ENCODE data around the gene HLA-DMA.

Gene HLA-DMA

GRCh38 chr6:32952817-32953739, at the start of gene HLA-DMA:
HLA-DMA (minus strand) TSS chr6:32953097; CDS start chr6:32953036, 61 bp downstream.
- peak in 1 of 2 donors; percentile 49 for DNase-seq (ENCODE audit: low read depth in 2 of 2)

GRCh38 chr6:33001685-33002084, 48.8 kb upstream of the HLA-DMA start:
- DNase-seq (ENCODE audit: low read depth in 2 of 2): no peak

GRCh38 chr6:33000055-33000454, 47.2 kb upstream of the HLA-DMA start:
- DNase-seq (ENCODE audit: low read depth in 2 of 2): no peak

- DNase-seq (ENCODE audit: low read depth in 2 of 2): no peak
Measured at GRCh38 chr6:32995448-32995847, 42.6 kb upstream of the HLA-DMA start.

GRCh38 chr6:32993363-32993973, 40.6 kb upstream of the HLA-DMA start:
- no peak for DNase-seq (ENCODE audit: low read depth in 2 of 2)

- no peak for DNase-seq (ENCODE audit: low read depth in 2 of 2)
Measured at GRCh38 chr6:32991972-32992371, 39.1 kb upstream of the HLA-DMA start.

- no peak for DNase-seq (ENCODE audit: low read depth in 2 of 2)
Measured at GRCh38 chr6:32989368-32989767, 36.5 kb upstream of the HLA-DMA start.

- DNase-seq (ENCODE audit: low read depth in 2 of 2): peak; percentile 73 to 89
Measured at GRCh38 chr6:32984622-32985389, 31.9 kb upstream of the HLA-DMA start.

- DNase-seq (ENCODE audit: low read depth in 2 of 2): no peak
Measured at GRCh38 chr6:32983964-32984621, 31.2 kb upstream of the HLA-DMA start.

GRCh38 chr6:32983493-32983848, 30.6 kb upstream of the HLA-DMA start:
- no peak for DNase-seq (ENCODE audit: low read depth in 2 of 2)

GRCh38 chr6:32982702-32983492, 30.0 kb upstream of the HLA-DMA start:
- no peak for DNase-seq (ENCODE audit: low read depth in 2 of 2)

- no peak for DNase-seq (ENCODE audit: low read depth in 2 of 2)
Measured at GRCh38 chr6:32982084-32982701, 29.3 kb upstream of the HLA-DMA start.

- DNase-seq (ENCODE audit: low read depth in 2 of 2): no peak
Measured at GRCh38 chr6:32980488-32981038, 27.7 kb upstream of the HLA-DMA start.

- no peak for DNase-seq (ENCODE audit: low read depth in 2 of 2)
Measured at GRCh38 chr6:32979720-32980487, 27.0 kb upstream of the HLA-DMA start.

GRCh38 chr6:32977953-32978324, 25.0 kb upstream of the HLA-DMA start:
- DNase-seq (ENCODE audit: low read depth in 2 of 2): no peak

GRCh38 chr6:32977272-32977952, 24.5 kb upstream of the HLA-DMA start:
- DNase-seq (ENCODE audit: low read depth in 2 of 2): no peak

- DNase-seq (ENCODE audit: low read depth in 2 of 2): no peak
Measured at GRCh38 chr6:32976334-32977069, 23.6 kb upstream of the HLA-DMA start.

- no peak for DNase-seq (ENCODE audit: low read depth in 2 of 2)
Measured at GRCh38 chr6:32975886-32976285, 23.0 kb upstream of the HLA-DMA start.

Measured in stimulated activated CD8-positive, alpha-beta memory T cell treated with anti-CD3 and anti-CD28 coated beads, Interleukin-2, amount 100 ng/mL, for 48 hours (primary cell).